ENCODE results near the gene HSPA12B.

DNA sequence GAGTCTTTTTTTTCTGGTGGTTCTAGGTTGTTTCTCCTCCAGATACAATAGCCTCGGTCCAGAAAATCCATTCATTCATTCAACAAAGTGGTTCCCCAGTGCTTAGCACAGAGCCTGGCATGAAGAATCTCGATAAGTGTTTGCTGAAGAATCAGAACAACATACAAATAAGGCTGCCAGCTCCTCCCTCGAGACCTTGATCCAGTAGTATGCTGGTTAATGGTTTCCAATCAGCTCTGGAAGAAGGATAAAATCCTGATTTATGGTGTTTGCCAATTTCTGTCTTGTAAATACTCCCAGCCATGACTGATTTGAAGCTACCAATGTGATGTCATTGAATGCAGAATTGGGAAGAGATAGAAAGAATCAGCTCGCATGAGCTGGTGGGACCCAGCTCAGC lies 3.3 kb downstream of the HSPA12B start:
- TF ChIP-seq, protein P1, sequence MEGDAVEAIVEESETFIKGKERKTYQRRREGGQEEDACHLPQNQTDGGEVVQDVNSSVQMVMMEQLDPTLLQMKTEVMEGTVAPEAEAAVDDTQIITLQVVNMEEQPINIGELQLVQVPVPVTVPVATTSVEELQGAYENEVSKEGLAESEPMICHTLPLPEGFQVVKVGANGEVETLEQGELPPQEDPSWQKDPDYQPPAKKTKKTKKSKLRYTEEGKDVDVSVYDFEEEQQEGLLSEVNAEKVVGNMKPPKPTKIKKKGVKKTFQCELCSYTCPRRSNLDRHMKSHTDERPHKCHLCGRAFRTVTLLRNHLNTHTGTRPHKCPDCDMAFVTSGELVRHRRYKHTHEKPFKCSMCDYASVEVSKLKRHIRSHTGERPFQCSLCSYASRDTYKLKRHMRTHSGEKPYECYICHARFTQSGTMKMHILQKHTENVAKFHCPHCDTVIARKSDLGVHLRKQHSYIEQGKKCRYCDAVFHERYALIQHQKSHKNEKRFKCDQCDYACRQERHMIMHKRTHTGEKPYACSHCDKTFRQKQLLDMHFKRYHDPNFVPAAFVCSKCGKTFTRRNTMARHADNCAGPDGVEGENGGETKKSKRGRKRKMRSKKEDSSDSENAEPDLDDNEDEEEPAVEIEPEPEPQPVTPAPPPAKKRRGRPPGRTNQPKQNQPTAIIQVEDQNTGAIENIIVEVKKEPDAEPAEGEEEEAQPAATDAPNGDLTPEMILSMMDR (IDR thresholded peaks at IDR 0.05), result no peak
- TF ChIP-seq EP300 (IDR thresholded peaks at IDR 0.05), result no peak
